Non-pigmented ciliary epithelial cell (primary cell): Measurements from ENCODE around the gene MYH14.

Source experiments
- DNase-seq: peaks from one replicate; pipeline ENCODE4 v3.0.0-alpha.2; 2010; ENCODE audit warnings: low read depth

The MYH14 gene

DNA sequence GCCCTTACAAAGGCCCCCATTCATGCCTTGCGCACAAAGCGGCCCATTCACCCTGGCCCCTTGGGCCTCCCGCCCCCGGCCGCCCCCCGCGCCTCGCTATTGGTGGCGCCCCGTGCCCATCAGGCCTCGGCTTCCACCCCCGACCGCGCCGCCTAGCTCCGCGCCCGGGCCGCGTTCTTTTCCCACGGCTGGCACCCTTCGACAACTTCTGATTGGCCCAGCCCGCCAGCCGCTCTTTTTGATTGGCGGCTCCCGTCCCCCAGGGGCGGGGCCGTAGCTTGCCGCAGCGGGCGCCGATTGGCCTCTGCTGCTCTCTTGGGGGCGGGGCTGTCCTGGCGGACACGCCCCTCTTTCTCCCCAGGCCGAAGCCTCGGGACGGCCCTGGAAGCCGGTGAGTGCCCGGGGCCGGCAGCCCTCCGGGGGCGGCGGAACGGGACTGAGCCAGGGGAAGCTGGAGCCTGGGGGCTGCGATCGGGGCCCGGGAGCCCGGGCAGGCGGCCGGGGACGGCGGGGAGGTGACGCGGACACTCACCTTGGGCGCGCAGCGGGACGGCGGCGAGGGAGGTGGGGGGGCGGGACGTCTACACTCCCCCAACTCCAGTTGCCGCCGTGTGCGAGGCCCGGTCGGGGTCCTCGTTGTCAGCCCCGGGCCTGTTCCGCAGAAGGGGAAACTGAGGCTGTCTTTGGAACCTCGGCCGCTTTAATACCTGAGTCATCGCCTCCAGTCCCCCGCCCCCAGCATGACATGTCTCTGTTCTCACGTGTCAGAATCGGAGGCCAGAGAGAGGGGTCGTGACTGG is at the start of gene MYH14:
TSS of gene MYH14 (plus strand) at position 342 of the 800 bp plus-strand sequence. CDS start 6,744 bp downstream, outside the sequence.
- no peak for DNase-seq

DNA sequence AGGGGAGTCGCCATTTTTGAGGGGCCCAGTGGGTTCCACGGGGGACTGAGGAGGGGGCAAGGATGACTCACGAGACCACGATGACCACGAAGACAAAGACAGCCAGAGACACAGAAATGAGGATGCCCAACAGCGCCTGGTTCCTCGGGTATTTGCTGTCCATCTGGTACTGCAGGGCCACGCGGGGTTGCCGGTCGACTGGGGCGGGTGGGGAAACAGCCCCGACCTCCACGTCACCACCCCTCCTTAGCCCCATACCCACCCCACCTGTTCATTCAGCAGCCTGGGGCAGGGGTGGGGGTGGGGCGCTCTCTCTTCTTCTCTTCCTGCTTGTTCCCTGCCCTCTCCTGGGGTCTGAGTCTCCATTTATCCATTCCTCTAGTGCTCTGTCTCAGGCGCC is 48.9 kb upstream of the MYH14 start:
- no peak for DNase-seq

DNA sequence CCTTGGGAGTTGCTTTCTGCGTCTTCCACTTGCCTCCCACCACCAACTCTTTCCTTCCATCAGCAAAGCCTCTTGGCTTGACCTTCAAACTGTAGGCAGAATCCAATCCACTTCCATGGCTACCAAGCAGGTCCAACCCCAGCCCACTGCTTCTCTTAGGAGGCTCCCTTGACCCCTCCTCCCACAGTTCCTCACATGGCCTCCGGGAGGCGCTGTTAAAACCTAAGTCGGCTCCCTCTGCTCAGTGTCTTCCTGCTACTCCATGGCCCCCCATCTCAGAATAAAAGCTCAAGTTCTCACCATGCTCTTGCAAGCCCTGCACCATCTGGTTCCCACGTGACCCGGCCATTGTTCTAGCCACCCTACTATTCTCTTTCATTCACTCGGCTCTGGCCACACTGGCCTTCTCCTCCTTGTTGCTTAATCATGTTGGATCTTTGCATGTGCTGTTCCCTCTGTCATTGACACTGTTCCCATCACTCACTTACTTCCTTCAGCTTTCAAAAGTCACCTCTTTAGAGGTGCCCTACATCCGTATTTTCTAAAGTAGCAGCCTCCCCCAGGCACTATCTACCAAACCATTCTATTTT is 47.8 kb upstream of the MYH14 start:
- DNase-seq, result no peak

DNA sequence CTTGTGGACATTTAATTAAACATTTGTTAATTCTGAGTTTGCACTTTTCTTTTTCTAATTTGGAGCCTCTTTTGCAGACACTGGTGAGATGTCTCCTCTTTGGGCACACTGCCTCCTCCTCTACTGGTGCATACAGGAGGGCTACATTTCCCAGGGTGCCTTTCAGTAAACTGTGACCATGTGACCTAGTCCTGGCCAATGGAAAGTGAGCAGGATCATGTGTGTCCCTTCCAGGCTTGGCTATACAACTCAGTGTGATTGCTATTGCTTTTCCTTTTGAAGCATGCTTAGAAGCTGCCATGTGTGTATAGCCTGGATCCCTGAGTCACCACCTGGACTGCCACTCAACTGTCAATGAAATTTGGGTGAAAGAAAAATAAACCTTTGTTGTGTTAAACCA is 44.8 kb upstream of the MYH14 start:
- no peak for DNase-seq

DNA sequence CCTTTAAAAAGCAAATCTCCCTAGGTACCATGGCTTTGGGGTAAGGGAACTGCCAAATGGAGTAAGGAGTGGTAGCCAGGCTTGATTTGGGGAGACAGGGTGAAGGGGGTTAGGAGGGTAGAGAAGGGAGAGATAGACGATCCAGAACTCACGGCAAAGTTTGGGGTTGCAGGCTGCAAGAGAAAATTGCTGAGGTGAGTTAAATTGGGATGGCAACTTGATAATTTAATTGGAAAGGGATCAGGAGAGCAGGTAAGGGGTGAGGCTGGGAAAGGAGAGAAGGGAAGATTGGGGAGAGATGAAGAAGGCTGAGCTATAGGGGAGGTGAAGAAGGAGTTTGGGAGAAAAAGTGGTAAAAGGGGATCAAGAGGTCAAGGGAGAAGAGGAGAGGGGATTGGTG is 44.3 kb upstream of the MYH14 start:
- no peak for DNase-seq

DNA sequence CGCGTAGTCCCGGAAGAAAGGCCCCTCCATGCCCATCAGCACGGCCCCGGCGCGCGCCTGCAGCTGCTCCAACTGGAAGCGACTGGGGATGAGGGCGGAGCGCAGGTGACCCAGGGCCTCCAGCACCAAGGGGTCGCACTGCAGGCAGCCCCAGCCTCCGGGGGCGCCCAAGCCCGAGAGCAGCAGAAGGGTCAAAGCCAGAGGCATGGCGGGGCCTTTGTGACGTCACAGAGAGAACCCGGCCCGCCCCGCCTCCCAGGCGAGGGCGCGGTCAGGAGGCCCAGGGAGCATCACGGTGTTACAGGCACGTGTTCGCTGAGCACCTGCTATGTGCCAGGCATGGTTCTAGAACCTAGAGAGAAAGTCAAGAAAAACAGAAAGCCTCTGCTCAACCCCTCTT is 40.4 kb upstream of the MYH14 start, which contains the start of gene IZUMO2:
TSS of gene IZUMO2 (minus strand) at position 294 of the 400 bp plus-strand sequence. CDS start at position 207, 87 bp downstream.
- DNase-seq, result no peak

DNA sequence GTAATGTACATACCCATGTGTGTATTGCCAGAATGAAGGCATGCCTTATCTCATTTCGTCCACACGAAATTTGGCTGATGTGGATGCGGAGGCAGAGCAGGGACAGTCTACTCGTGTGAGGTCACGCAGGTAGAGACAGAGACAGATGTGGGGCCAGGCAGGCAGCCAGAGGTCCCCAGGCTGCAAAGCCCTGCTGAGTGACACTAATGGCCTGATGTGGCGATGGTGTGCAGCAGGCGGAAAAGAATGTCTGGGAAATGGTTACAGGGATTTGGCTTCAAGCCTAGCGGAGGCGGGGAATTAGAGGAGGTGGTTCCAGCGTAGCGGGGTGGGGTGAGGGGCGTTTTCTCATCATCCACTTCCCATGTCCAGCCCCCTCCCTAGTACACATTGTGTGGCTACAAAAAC is 36.1 kb upstream of the MYH14 start:
- DNase-seq, result no peak

DNA sequence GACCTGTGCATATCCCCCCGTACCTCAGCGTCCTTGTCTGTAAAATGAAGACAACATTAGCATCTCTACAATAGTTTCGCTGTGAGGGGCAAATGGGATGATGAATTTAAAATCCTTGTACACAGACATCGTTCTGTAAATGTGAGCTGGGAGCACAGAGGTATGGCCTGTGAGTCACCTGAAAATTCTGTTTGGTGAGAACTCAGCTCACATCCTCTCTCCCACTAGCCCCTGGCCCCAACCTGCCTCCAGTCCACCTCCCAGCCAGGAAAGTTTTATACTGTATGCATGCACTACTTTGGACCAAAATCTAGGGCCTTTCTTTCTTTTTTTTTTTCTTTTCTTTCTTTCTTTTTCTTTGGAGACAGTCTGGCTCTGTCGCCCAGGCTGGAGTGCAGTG is 31.7 kb upstream of the MYH14 start:
- DNase-seq, result no peak

DNA sequence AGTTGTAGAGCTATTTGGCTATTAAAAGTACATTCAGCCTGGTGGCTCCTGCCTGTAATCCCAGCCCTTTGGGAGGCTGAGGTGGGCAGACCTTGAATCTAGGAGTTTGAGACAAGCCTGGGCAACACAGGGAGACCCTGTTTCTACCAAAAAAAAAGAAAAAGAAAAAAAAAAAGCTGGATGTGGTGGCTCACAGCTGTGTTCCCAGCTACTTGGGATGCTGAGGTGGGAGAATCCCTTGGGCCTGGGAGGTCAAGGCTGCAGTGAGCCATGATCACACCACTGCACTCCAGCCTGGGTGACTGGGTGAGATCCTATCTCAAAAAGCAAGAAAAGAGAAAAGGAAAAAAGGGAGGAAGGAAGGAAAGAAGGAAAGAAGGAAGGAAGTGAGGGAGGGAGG is 30.7 kb upstream of the MYH14 start:
- no peak for DNase-seq

DNA sequence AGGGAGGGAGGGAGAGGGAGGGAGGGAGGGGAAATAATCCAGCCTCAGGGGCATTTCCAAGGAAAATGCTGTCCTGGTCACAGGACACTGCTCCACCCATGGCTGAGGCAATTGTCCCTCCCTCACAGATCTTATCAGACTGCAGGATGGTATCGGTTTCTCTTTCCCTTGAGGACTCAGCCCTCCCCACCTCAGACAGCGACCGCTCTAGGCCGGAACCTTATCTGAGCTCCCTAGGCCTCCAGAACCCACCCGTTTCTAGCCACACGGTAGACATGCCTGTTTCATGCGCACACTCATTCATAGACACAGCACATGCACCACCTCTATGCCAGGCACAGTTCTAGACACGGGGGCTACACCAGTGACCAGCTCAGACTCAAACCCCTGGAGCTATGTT is 30.3 kb upstream of the MYH14 start:
- DNase-seq, result no peak

DNA sequence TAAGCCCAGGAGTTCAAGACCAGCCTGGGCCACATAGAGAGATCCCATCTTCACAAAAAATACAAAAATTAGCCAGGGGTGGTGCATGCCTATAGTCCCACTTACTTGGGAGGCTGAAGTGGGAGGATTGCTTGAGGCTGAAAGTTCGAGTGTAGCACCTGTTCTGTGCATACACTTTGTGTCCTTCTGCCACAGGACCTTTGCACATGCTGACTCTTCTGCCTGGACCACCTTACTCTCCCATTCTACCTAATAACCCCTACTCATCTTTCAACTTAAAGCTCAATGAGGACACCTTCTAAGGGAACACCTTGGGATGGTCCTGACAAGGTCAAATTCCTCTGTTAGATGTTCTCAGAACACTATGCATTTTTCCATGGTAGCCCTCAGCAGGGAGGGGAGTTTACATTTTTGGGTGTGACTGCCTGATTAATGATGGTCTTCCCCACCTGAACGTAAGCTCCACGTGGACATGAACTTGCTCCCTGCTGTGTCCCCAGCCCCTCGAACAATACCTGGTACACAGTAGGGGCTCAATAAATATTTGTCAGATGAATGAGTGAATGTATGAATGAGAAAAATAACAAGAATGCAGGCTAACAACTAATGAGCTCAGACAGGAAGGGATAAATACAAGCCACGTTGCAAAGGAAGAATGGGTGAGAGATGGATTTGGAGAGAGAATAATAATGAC is 29.2 kb upstream of the MYH14 start:
- DNase-seq, result no peak

DNA sequence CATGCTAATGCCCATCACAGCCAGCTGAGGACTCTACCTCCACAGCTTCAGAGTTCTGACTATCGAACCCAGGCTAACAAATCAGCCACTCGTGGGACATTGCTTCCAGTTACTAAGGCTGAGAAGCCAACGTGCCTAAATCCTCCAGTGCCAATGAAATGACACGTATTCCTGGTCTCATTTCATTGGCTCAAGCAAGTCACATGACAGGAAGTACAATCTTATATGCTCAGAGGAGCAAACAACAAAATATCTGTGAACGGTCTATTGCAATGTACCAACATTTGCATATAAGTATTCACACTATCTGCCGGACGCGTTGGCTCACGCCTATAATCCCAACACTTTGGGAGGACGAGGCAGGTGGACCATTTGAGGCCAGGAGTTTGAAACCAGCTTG is 27.5 kb upstream of the MYH14 start:
- no peak for DNase-seq

DNA sequence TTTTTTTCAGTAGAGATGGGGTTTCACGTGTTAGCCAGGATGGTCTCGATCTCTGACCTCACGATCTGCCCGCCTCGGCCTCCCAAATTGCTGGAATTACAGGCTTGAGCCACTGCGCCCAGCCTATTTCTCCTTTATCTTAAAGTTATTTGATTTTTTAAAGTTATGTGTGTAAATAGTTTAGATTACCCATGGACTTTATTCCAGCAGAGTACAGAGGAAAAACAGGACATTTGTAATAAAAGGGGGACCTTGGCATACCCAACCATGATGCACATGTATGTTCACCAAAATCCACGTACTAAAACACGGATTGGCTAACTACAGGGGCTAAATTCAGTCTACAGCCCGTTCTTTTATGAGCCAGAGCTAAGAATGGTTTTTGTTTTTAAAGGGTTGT is 26.6 kb upstream of the MYH14 start:
- no peak for DNase-seq

DNA sequence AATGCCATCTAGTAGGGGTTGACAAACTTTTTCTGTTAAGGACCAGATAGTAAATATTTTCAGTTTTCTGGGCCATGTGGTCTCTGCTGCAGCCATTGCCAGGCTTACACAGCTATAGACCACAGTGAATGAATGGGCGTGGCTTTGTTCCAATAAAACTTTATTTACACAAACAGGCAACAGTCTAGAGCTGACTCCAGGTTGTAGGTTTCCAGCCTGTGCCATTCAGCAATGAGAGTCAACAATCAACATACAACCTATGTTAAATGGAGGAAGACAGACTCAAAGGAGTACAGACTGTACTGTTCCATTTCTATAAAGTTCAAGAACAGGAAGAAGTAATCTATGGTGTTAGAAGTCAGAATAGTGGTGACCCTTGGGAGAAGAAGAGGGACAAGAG is 25.1 kb upstream of the MYH14 start:
- no peak for DNase-seq

DNA sequence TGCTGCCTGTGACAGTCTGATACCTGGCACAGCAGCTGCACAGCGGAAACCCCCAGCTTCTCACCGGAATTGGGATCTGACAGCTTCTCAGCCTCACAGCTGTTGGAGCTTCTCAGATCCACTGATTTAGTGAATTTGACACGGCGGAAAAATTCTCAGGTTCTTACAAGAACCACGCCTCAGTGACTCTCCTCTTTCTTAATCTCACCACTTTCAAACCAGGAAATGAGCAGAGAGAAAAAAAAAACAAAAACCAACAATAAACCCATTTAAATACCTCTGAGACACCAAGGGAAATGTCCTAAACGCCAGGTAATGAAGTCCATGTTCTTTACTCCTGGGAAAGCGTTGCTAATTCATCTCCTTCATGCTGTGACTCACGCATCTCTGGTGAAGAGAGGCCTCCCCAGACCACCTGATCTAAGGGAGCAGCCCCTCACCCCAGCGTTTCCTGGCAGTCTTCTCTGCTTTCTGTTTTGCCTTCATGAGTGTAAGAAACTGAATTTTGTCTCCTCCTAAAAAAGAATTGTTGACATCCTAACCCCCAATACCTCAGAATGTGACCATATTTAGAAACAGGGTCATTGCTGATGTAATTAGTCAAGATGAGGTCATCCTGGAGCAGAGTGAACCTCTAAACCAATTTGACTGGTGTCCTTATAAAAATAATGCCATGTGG is 24.4 kb upstream of the MYH14 start:
- DNase-seq, result no peak

DNA sequence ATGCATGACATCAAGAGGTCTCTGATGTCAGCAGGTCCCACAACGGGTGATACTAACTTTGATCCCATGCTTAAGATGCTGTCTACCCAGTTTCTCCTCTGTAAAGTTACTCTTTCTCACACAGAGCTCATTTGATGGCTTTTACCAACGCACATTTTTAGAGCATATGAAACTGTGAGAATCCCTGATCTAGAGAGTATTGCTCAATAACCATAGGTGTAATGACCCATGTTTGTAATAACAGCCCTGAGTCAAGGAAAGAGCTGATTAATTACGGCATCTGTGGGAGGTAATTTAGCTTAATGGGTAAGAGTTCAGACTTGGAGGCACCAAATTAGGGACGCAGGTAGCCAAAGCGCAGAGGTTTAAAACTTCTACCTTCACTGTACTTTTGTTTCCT is 22.3 kb upstream of the MYH14 start:
- DNase-seq, result no peak

DNA sequence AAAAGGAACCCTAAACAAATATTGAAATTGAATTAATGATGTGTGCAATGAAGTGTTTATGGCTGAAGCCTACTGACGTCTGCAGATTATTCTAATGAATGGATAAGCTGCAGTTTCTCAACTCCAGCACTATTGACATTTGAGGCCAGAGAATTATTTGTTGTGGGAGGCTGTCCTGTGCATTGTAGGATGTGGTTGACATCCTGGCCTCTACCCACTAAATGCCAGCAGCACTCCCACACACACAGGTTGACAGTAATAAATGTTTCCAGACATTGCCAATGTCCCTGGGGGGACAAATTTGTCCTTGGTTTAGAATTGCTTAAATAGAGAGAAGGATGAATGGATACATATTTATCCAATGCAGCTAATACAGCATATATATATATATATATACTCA is 19.2 kb upstream of the MYH14 start:
- DNase-seq, result no peak

DNA sequence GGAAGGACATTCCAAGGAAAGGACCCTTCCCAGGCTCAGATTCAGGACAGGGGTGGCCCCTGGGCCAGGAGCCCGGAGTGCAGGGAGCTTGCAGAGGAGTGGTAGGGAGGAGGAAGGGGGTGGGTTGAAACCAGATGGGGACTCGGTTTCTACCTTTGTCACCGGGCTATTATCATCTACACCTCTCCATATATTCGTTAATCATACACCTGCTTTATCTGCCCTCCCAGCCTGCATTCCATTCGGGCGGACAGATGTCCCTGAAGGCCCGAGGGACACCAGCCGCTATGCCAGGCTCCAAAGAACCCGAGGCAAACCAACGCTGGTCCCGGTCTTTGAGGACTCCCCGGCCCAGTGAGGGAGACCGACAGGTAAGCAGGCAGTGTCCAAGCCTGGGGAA is 15.5 kb upstream of the MYH14 start:
- DNase-seq, result no peak

DNA sequence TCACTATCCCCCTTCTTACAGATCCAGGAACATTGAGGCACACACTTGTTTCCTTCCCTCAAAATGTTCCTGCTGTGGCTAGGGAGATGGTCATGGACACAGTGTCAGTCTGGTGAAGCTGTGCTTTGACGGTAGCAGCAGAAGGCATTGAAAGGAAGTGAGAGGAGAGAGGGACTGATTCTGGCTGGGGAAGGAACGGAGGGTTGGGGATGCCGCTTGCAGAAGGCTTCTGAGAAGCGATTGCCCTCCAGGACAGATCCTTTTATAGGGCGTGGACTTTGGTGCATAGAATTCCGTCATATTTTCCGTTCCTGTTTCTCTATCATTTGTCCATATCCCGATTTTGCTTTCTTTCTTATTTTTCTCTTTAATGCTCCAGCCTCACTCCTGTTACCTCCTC is 14.1 kb upstream of the MYH14 start:
- DNase-seq, result no peak

DNA sequence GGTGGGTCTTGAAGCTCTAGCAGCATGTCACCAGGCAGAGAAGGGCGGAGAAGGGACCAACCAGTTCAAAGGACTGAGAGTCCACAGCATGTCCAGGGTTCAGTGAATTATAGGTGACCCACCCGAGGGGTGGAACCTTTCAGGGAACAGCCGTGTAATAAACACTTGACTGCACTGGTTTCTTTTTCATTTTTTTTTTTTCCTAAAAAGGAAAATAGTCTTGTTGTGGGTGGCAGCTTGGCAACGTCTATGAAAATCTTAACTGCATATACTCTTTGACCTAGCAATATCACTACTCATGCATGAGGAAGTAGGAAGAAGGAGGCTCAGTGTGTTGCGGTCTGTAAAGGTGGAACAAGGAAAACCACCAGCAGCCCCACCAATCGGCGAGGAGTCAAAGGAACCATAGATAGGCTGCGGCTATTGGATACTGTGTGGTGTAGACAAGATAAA is 13.0 kb upstream of the MYH14 start:
- no peak for DNase-seq

DNA sequence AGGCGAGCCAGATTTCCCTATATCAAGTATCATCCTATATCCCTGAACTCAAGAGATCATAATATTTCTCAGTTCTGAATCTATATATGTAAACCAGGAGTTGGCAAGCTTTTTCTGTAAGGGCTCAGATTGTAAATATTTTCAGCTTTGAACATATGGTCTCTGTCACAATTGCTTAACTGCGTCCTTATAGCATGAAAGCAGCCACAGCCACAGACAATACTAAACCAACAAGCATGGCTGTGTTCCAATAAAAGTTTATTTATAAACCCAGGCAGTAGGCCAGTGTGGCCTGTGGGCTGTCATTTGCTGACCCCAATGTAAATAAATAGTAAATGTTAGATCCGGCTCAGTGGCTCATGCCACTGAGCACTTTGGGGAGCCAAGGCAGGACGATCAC is 12.2 kb upstream of the MYH14 start:
- no peak for DNase-seq

DNA sequence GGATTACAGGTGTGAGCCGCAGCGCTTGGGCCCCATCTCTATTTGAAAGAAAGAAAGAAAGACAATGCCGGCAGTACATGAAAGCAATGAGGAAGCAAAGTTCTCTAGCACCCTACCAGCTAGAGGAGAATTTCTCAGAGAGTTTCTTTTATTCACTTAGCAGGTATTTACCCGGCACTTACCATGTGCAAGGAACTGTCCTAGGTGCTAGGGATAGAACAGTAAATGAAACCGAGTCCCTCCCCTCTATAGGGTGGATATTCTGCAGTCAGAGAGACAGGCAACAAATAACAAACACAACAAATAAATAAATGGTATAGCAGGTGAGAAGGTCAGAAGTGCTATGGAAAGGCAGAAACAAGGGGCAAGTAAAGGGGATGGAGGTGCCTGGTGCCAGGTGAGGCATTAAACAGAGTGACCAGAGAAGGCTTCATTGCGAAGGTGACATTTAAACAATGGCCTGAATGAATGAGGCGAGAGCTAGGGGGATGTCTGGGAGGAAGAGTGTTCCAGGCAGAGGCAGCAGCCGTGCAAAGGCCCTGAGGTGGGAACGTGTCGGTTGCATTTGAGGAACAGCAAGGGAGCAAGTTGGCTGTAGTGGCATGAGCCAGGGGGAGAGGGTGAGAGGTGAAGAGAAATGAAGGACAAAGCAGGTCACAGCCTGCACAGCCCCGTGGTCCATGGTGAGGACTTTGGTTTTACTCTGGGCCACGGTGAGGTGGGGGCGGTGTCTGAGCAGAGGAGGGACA is 10.8 kb upstream of the MYH14 start:
- no peak for DNase-seq
